Endothelial cell of umbilical vein (primary cell): Measurements from ENCODE around the gene TRAP1.

Experiments
- CTCF ChIP-seq, 2 donors: IDR thresholded peaks; 1 replicate in 1 of 2; 2 replicates in 1 of 2; pipeline ENCODE4 v1.5.1; 2011; ENCODE audit warnings: low read length in 2 of 2, mild to moderate bottlenecking in 2 of 2, moderate library complexity in 2 of 2, control low read depth in 1 of 2, inconsistent platforms in 1 of 2, low read depth in 1 of 2; ENCODE audit not compliant: insufficient read depth in 1 of 2; ENCODE audit errors: extremely low read depth in 1 of 2
- GATA2 ChIP-seq: IDR thresholded peaks from 2 replicates; pipeline ENCODE4 v1.7.0; 2011; ENCODE audit warnings: low read depth, mild to moderate bottlenecking, moderate library complexity, mixed read lengths, low read length; ENCODE audit not compliant: insufficient read length, insufficient read depth
- JUN ChIP-seq: IDR thresholded peaks from 2 replicates; pipeline ENCODE4 v1.6.1; 2011; ENCODE audit warnings: borderline replicate concordance, low read depth; ENCODE audit not compliant: insufficient read length, insufficient read depth
- POLR2A ChIP-seq: IDR thresholded peaks from 2 replicates; pipeline ENCODE4 v1.6.1; 2012; ENCODE audit warnings: low read depth, mild to moderate bottlenecking, control low read depth, low read length
- POLR2AphosphoS5 ChIP-seq: IDR thresholded peaks from 2 replicates; pipeline ENCODE4 v1.6.1; 2012; ENCODE audit warnings: low read depth, mild to moderate bottlenecking, control low read depth, low read length, moderate library complexity; ENCODE audit not compliant: insufficient read depth
- TF ChIP-seq, protein P1 (sequence below): IDR thresholded peaks from 2 replicates; pipeline ENCODE4 v1.6.1; 2011; ENCODE audit not compliant: insufficient read depth, insufficient read length

DNA sequence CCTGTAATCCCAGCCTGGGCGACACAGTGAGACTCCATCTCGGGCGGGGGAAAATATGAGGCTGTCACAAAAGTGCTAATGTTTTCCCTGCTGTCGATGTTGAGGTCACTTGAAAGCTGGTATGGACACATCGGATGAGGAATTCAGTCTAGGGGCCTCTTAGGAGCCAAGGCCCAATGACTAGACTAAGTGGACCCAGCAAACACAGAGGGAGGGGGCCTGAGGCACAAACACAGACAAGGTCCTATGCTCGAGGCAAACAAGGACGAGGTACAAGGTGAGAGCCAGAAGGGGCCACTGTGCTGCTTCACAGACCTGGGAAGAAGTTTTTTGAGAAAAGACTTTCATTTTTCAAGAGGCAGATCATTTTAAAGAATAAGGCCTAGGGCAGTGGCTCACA, 15.2 kb downstream of the TRAP1 start:
- TF ChIP-seq JUN (no peak), CTCF (IDR thresholded peaks at IDR 0.05; ENCODE audit: extremely low read depth in 1 of 2, insufficient read depth in 1 of 2, low read depth in 1 of 2, low read length in 2 of 2) (no peak), POLR2A (no peak), POLR2AphosphoS5 (no peak), GATA2 (no peak)
- TF ChIP-seq, protein P1, sequence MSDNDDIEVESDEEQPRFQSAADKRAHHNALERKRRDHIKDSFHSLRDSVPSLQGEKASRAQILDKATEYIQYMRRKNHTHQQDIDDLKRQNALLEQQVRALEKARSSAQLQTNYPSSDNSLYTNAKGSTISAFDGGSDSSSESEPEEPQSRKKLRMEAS, result no peak
